ENCODE measurements around the gene TTC8. TPM values are rescaled to one million over a fixed set of nuclear protein-coding genes. Genes with fewer than 3 reads are reported as not detected.

The TTC8 gene
- 15.8 and 17.4 TPM in 2 replicates for total RNA-seq

DNA sequence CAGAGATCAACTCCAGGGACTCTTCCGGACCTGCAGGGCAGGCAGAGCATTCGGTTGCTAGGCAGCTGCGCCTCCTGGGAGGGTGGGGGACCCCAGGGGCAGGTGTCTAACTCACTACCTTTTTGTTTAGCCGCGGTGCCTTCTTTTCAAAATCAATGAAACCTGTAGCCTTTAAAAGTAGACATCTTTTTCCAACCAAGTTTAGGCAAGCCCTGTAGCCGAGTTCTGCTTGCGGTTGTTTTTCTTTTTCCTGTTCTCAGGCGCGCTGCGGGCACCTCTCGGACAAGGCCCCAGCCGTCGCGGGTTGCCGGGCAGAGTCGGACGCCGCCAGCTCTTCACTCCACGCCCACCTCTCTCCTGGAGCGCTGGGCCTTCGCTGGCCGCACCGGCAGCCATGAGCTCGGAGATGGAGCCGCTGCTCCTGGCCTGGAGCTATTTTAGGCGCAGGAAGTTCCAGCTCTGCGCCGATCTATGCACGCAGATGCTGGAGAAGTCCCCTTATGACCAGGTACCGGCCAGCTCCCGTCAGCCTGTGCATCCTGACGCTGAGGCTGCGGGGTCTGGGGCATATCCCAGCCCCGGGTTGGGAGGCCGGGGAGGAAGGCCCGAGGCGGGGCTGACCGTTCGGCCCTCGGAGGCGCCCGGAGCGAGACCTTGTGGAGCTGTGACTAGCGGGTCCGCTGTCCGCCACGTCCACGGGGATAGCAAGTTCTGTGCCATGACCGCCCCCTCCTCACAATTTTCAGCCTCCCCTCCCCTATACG is at the start of gene TTC8:
TTC8 (plus strand) TSS at position 338 of the 764 bp plus-strand sequence; CDS start at position 395, 57 bp downstream.

DNA sequence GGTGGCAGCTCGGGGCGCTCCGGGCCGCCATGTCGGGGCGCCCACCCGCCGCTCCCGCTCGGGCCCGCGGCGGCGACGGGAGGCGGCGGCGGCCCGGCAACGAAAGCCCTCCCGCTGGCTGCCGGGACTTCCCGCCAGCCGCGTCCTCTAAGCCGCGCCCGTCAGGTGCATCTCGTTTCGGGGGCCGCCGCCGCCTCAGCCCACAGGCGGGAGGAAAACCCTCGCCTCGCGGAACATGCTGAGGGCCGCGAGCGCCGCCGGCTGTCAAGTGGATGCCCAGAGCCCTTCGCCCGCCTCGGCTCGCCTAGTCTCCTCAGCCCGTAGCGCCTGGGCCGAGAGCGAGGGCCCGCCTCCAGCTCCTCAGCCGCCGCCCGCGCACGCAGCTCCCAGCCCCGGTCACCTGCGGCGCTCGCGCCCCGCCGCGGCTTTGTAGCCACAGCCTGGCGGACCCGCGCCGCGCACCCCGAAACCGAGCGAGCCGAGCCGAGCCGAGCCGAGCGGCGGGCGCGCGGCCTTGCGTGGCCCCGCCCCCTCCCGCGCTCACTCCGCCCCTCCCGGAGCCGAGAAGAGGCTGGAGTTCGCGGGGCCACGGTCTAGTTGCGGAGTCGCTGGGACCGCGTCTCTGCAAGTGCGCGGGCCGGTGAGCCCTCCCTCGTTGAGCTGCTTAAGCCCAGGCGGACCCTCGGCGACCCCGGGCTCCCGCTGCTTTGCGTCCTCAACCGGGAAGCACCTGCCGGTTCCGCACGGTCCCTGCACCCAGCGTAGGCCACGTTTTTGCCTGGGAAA is 31.8 kb upstream of the TTC8 start, which contains the start of gene EML5:
EML5 (minus strand) TSS at position 481 of the 786 bp plus-strand sequence; CDS start at position 31, 450 bp downstream.

Other genes with a start within 250 kb of the TTC8 start
- gene EML5, start 31.7 kb upstream of the TTC8 start, total RNA-seq = 0.07 and 0.51 TPM in 2 replicates